K562 (cell line): ENCODE measurements around the gene EIF2AK3. TPM values are rescaled to one million over a fixed set of nuclear protein-coding genes. Genes with fewer than 3 reads are reported as not detected.

Source experiments
- ARHGAP35 ChIP-seq: fragments of 450-650 bp; IDR thresholded peaks from 2 replicates; pipeline ENCODE4 v1.6.1; 2018; ENCODE audit not compliant: partially characterized antibody
- ARID3B ChIP-seq: fragments of 250-450 bp; sonication (Bioruptor Pico); IDR thresholded peaks from 2 replicates; pipeline ENCODE4 v1.4.0; 2020; ENCODE audit warnings: borderline replicate concordance
- CBFA2T3 ChIP-seq: fragments of 450-650 bp; IDR thresholded peaks from 2 replicates; pipeline ENCODE4 v1.6.1; 2017
- E2F1 ChIP-seq: sonication (generic); formaldehyde crosslinking; IDR thresholded peaks from 2 replicates; pipeline ENCODE4 v1.8.1; 2023; ENCODE audit warnings: mild to moderate bottlenecking, missing genetic modification reagents, moderate library complexity
- HLTF ChIP-seq: fragments of 450-650 bp; IDR thresholded peaks from 2 replicates; pipeline ENCODE4 v1.6.1; 2016
- MCM5 ChIP-seq: fragments of 450-650 bp; IDR thresholded peaks from 2 replicates; pipeline ENCODE4 v1.6.1; 2016; ENCODE audit warnings: low read depth
- NCOA6 ChIP-seq: fragments of 450-650 bp; IDR thresholded peaks from 2 replicates; pipeline ENCODE4 v1.6.1; 2017; ENCODE audit warnings: mild to moderate bottlenecking
- PKNOX1 ChIP-seq: fragments of 450-650 bp; IDR thresholded peaks from 2 replicates; pipeline ENCODE4 v1.6.1; 2016
- SAFB2 ChIP-seq: fragments of 200-400 bp; formaldehyde crosslinking; IDR thresholded peaks from 2 replicates; pipeline ENCODE4 v1.6.1; 2018; ENCODE audit warnings: borderline replicate concordance, low read length, low read depth, moderate library complexity; ENCODE audit not compliant: severe bottlenecking
- SIN3A ChIP-seq, 2 experiments: fragments of 150-350 bp in 1 of 2; IDR thresholded peaks; 2 replicates each; pipeline ENCODE4 v1.6.1; 2011 to 2016; ENCODE audit warnings: borderline replicate concordance in 2 of 2, low read depth in 2 of 2, low read length in 2 of 2, mild to moderate bottlenecking in 2 of 2, moderate library complexity in 2 of 2; ENCODE audit not compliant: control insufficient read depth in 1 of 2
- THAP12 ChIP-seq: fragments of 250-450 bp; sonication (Bioruptor Pico); IDR thresholded peaks from 2 replicates; pipeline ENCODE4 v1.9.0; 2021; ENCODE audit warnings: mild to moderate bottlenecking, inconsistent platforms
- ZNF318 ChIP-seq, 2 experiments: fragments of 450-650 bp; IDR thresholded peaks; 2 replicates each; pipeline ENCODE4 v1.6.1; 2016; ENCODE audit warnings: mild to moderate bottlenecking in 2 of 2, borderline replicate concordance in 1 of 2, low read depth in 1 of 2, moderate library complexity in 1 of 2
- ZNF583 ChIP-seq: fragments of 250-450 bp; sonication (Bioruptor Pico); IDR thresholded peaks from 2 replicates; pipeline ENCODE4 v1.4.0; 2020
- polyA plus RNA-seq, 8 experiments: library from polyadenylated mRNA; depleted of rRNA in 4 of 8; stranded (reverse) in 5 of 8; unstranded in 3 of 8; fragments of >200 nt; fragmentation: Nextera tagmentation in 2 of 8; fragmentation: Illumina TruSeq in 1 of 8; extraction: Ambion mirVana in 2 of 8; extraction: Trizol in 1 of 8; gene quantifications; 2 replicates each; pipeline versions ENCODE4 v1.2.1 to v1.2.3, GENCODE V29; 2011 to 2014; ENCODE audit warnings: inconsistent platforms in 1 of 8, missing spikeins in 1 of 8
- total RNA-seq, 7 experiments: library from RNA; depleted of rRNA in 6 of 7; stranded (reverse); fragments of >200 nt in 6 of 7; fragmentation: Illumina TruSeq in 2 of 7; extraction: Trizol in 2 of 7; gene quantifications; 2 replicates each; pipeline versions ENCODE4 v1.2.1 to v1.2.3, GENCODE V29; 2011 to 2021; ENCODE audit warnings: low replicate concordance in 1 of 7

EIF2AK3 gene
- total and polyA plus RNA-seq, 9 of the 15 experiments (the other 6 are each of a cell fraction or from before 2014, with no cell fraction given): 1.7 to 11.6 (median 7.4) TPM

GRCh38 chr2:88600038-88600465 lies 27.2 kb downstream of the EIF2AK3 start (continued):
- TF ChIP-seq ZNF318 (IDR thresholded peaks at IDR 0.05; ENCODE audit: borderline replicate concordance in 1 of 2, low read depth in 1 of 2) (peak in 1 of 2 experiments; percentile 98; a peak in 2 of 4 replicates), ZNF583 (no peak), MCM5 (no peak), PKNOX1 (peak; percentile 79), THAP12 (no peak), CBFA2T3 (peak; percentile 62), SIN3A (IDR thresholded peaks at IDR 0.05; ENCODE audit: borderline replicate concordance in 2 of 2, control insufficient read depth in 1 of 2, low read depth in 2 of 2, low read length in 2 of 2) (no peak), ARID3B (CRISPR knock-in tag) (no peak), E2F1 (CRISPR knock-in tag) (no peak), ARHGAP35 (no peak), NCOA6 (no peak), SAFB2 (no peak), HLTF (no peak)
